ENCODE measurements around the gene FKBP1C.

GRCh38 chr6:63214816-63215215 lies 3.5 kb downstream of the FKBP1C start:
- TF ChIP-seq CTCF (IDR thresholded peaks at IDR 0.05; ENCODE audit: control extremely low read depth in 1 of 3, insufficient read depth in 1 of 3, low read depth in 1 of 3, low read length in 3 of 3) (no peak), ASH2L (IDR thresholded peaks at IDR 0.05; ENCODE audit: low read length) (no peak), POLR2A (IDR thresholded peaks at IDR 0.05; ENCODE audit: control extremely low read depth in 1 of 2, low read depth in 2 of 2, low read length in 2 of 2) (no peak), EGR1 (IDR thresholded peaks at IDR 0.05; ENCODE audit: borderline replicate concordance, low read depth, low read length) (no peak), SUZ12 (IDR thresholded peaks at IDR 0.05; ENCODE audit: low read length) (no peak), EZH2 (IDR thresholded peaks at IDR 0.05; ENCODE audit: low read depth, low read length, severe bottlenecking) (no peak)

Measured in H1 (cell line).